DOHH2 (cell line): ENCODE measurements around the gene TNFRSF25.

Experiments
- H3F3A ChIP-seq: fragments of 200-600 bp; sonication (generic), shearing (Covaris generic); 2 replicates; pipeline ENCODE4 v1.6.0; 2016; ENCODE audit warnings: antibody characterized with exemption, mild to moderate bottlenecking; ENCODE audit not compliant: control insufficient read depth, insufficient read depth
- H3K27ac ChIP-seq: fragments of 200-600 bp; sonication (generic); 2 replicates; pipeline ENCODE4 v1.5.1; 2014; ENCODE audit warnings: low read depth, mild to moderate bottlenecking, low read length, moderate library complexity
- H3K27me3 ChIP-seq: fragments of 200-600 bp; sonication (generic); 2 replicates; pipeline ENCODE4 v1.6.1; 2014; ENCODE audit warnings: mild to moderate bottlenecking, low read length, mixed read lengths; ENCODE audit not compliant: control insufficient read depth
- H3K36me3 ChIP-seq: fragments of 200-600 bp; sonication (generic); 2 replicates; pipeline ENCODE4 v1.6.1; 2014; ENCODE audit warnings: mild to moderate bottlenecking, low read length, moderate library complexity, mixed read lengths; ENCODE audit not compliant: control insufficient read depth
- H3K4me1 ChIP-seq: fragments of 200-600 bp; sonication (generic); 2 replicates; pipeline ENCODE4 v1.6.1; 2014; ENCODE audit warnings: mild to moderate bottlenecking, low read length, mixed read lengths; ENCODE audit not compliant: control insufficient read depth
- H3K4me2 ChIP-seq: fragments of 200-600 bp; sonication (generic); 2 replicates; pipeline ENCODE4 v1.6.0; 2014; ENCODE audit warnings: mild to moderate bottlenecking, low read length, moderate library complexity
- H3K4me3 ChIP-seq: fragments of 200-600 bp; sonication (generic); 2 replicates; pipeline ENCODE4 v1.5.1; 2014; ENCODE audit warnings: mild to moderate bottlenecking, low read length, mixed read lengths
- H3K79me2 ChIP-seq: fragments of 200-600 bp; sonication (generic); 2 replicates; pipeline ENCODE4 v1.6.1; 2014; ENCODE audit warnings: mild to moderate bottlenecking, low read length, mixed read lengths; ENCODE audit not compliant: control insufficient read depth
- H3K9me2 ChIP-seq: fragments of 200-600 bp; sonication (generic); replicated peaks from 2 replicates; pipeline ENCODE4 v1.6.1; 2014; ENCODE audit warnings: mild to moderate bottlenecking, low read length, mixed read lengths; ENCODE audit not compliant: control insufficient read depth
- H3K9me3 ChIP-seq: fragments of 200-600 bp; sonication (generic); 2 replicates; pipeline ENCODE4 v1.6.1; 2014; ENCODE audit warnings: antibody characterized with exemption, low read length, mixed read lengths; ENCODE audit not compliant: control insufficient read depth, insufficient read depth
- H4K20me1 ChIP-seq: fragments of 200-600 bp; sonication (generic); 2 replicates; pipeline ENCODE4 v1.6.0; 2014; ENCODE audit warnings: low read depth, mild to moderate bottlenecking, antibody characterized with exemption, low read length, moderate library complexity; ENCODE audit not compliant: control insufficient read depth, insufficient read depth
- CTCF ChIP-seq: fragments of 200-600 bp; sonication (generic); IDR thresholded peaks from one replicate; pipeline ENCODE4 v1.5.1; 2014; ENCODE audit warnings: antibody characterized with exemption, mild to moderate bottlenecking, low read depth, low read length; ENCODE audit not compliant: poor library complexity, severe bottlenecking
- EZH2phosphoT487 ChIP-seq: fragments of 200-600 bp; sonication (generic); IDR thresholded peaks from 2 replicates; pipeline ENCODE4 v1.6.1; 2017; ENCODE audit warnings: borderline replicate concordance, mild to moderate bottlenecking, antibody characterized with exemption, low read length, moderate library complexity, mixed read lengths

TNFRSF25 gene

GRCh38 chr1:6474815-6475282, 8.9 kb upstream of the TNFRSF25 start:
- H3K36me3 ChIP-seq = no peaks in the 10 kb centered on the region
- no peaks in the 10 kb centered on the region for H3K4me1 ChIP-seq
- TF ChIP-seq EZH2phosphoT487 = no peak
- no peak for TF ChIP-seq CTCF
- no peaks in the 10 kb centered on the region for H3F3A ChIP-seq
- H3K4me3 ChIP-seq = no peak overlapping the region
- no peaks in the 10 kb centered on the region for H4K20me1 ChIP-seq
- H3K27me3 ChIP-seq = no peaks in the 10 kb centered on the region
- H3K27ac ChIP-seq = no peak overlapping the region
- no peaks in the 10 kb centered on the region for H3K9me3 ChIP-seq
- no peak overlapping the region for H3K4me2 ChIP-seq
- H3K9me2 ChIP-seq = no peaks in the 10 kb centered on the region
- H3K79me2 ChIP-seq = no peaks in the 10 kb centered on the region

GRCh38 chr1:6473974-6474814, 8.2 kb upstream of the TNFRSF25 start:
- Histone ChIP-seq H3K9me2 (no peaks in the 10 kb centered on the region), H3K27me3 (no peaks in the 10 kb centered on the region), H3K4me3 (no peak overlapping the region), H3K4me1 (no peaks in the 10 kb centered on the region), H3F3A (no peaks in the 10 kb centered on the region), H4K20me1 (no peaks in the 10 kb centered on the region), H3K27ac (no peak overlapping the region), H3K36me3 (no peaks in the 10 kb centered on the region), H3K4me2 (no peak overlapping the region), H3K9me3 (no peaks in the 10 kb centered on the region), H3K79me2 (no peaks in the 10 kb centered on the region)
- TF ChIP-seq EZH2phosphoT487 = no peak
- no peak for TF ChIP-seq CTCF

- H3K27ac ChIP-seq = no peak overlapping the region
- no peaks in the 10 kb centered on the region for H4K20me1 ChIP-seq
- no peak for TF ChIP-seq CTCF
- no peak for TF ChIP-seq EZH2phosphoT487
- H3K4me3 ChIP-seq = no peak overlapping the region
- H3K36me3 ChIP-seq = no peaks in the 10 kb centered on the region
- no peak overlapping the region for H3K4me2 ChIP-seq
- no peaks in the 10 kb centered on the region for H3K4me1 ChIP-seq
- no peaks in the 10 kb centered on the region for H3F3A ChIP-seq
- H3K79me2 ChIP-seq = no peaks in the 10 kb centered on the region
- H3K27me3 ChIP-seq = no peaks in the 10 kb centered on the region
- no peaks in the 10 kb centered on the region for H3K9me3 ChIP-seq
- H3K9me2 ChIP-seq = no peaks in the 10 kb centered on the region
These were observed 7.2 kb upstream of the TNFRSF25 start for GRCh38 chr1:6473156-6473555.
